Measurements from ENCODE around the gene ULK4. TPM values are rescaled to one million over a fixed set of nuclear protein-coding genes. Genes with fewer than 3 reads are reported as not detected.

ULK4 gene
- total RNA-seq, 4 donors from 2014 or later: 8.4 to 43.8 (median 20.8) TPM

DNA sequence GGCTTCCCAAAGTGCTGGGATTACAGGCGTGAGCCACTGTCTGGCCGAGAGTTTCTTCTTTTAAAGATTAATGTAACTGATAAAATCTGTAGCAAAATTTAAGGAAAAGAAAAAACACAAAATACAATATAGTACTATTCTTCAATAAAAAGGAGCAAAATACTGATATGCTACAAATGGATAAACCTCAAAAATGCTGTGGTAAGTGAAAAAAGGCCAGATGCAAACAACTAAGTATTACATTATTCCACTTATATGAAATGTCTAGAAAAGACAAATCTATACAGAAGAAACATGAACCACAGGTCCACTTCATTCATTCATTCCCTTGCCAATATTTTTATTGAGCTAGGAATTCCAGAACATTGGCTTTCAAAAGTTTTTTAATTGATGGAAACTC, 463.1 kb downstream of the ULK4 start:
- Histone ChIP-seq H3K4me3 (no peak overlapping the region), H3K27me3 (no peaks in the 10 kb centered on the region), H3K4me1 (no peaks in the 10 kb centered on the region), H3K9me3 (no peaks in the 10 kb centered on the region), H3K36me3 (no peaks in the 10 kb centered on the region), H3K27ac (no peak overlapping the region)
- TF ChIP-seq, protein P1, sequence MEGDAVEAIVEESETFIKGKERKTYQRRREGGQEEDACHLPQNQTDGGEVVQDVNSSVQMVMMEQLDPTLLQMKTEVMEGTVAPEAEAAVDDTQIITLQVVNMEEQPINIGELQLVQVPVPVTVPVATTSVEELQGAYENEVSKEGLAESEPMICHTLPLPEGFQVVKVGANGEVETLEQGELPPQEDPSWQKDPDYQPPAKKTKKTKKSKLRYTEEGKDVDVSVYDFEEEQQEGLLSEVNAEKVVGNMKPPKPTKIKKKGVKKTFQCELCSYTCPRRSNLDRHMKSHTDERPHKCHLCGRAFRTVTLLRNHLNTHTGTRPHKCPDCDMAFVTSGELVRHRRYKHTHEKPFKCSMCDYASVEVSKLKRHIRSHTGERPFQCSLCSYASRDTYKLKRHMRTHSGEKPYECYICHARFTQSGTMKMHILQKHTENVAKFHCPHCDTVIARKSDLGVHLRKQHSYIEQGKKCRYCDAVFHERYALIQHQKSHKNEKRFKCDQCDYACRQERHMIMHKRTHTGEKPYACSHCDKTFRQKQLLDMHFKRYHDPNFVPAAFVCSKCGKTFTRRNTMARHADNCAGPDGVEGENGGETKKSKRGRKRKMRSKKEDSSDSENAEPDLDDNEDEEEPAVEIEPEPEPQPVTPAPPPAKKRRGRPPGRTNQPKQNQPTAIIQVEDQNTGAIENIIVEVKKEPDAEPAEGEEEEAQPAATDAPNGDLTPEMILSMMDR (IDR thresholded peaks at IDR 0.05): no peak
- TF ChIP-seq POLR2A (IDR thresholded peaks at IDR 0.05): no peak
- no peak for DNase-seq

- H3K4me1 ChIP-seq: no peaks in the 10 kb centered on the region
- H3K27me3 ChIP-seq: no peaks in the 10 kb centered on the region
- no peak for TF ChIP-seq POLR2A (IDR thresholded peaks at IDR 0.05)
- TF ChIP-seq, protein P1 (IDR thresholded peaks at IDR 0.05): no peak
- H3K36me3 ChIP-seq: no peaks in the 10 kb centered on the region
- no peak for DNase-seq
- no peak overlapping the region for H3K4me3 ChIP-seq
- H3K27ac ChIP-seq: no peak overlapping the region
- H3K9me3 ChIP-seq: no peaks in the 10 kb centered on the region
Observed at GRCh38 chr3:41490360-41490759, 471.5 kb downstream of the ULK4 start.

- no peak overlapping the region for H3K4me3 ChIP-seq
- DNase-seq: no peak
Observed at GRCh38 chr3:41489231-41489630, 472.7 kb downstream of the ULK4 start.

DNA sequence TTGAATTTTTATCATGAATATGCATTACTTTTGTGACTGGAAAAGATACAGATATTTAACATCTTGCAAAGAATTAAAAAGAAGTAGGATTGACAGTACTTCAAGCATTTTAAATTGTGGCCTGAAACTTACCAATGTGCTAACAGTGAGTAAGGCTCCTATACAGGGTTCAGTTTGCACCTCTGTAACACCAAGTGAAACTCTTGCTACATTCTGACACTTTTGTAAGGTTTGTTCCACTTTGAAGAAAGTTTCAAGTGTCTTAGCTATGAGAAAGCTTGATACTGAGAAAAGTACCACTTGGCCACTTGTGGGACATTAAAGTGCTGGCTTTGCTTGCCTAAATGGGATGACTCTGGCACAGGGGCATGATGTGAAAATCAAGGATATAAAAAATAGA, 473.4 kb downstream of the ULK4 start:
- Histone ChIP-seq H3K27me3 (no peaks in the 10 kb centered on the region), H3K4me3 (no peak overlapping the region), H3K27ac (no peak overlapping the region), H3K36me3 (no peaks in the 10 kb centered on the region), H3K4me1 (no peaks in the 10 kb centered on the region), H3K9me3 (no peaks in the 10 kb centered on the region)
- no peak for TF ChIP-seq POLR2A (IDR thresholded peaks at IDR 0.05)
- TF ChIP-seq, protein P1 (IDR thresholded peaks at IDR 0.05): no peak
- DNase-seq: no peak

More at GRCh38 chr3:41489231-41489630, 472.7 kb downstream of the ULK4 start:
- Histone ChIP-seq H3K27me3 (no peaks in the 10 kb centered on the region), H3K9me3 (no peaks in the 10 kb centered on the region), H3K36me3 (no peaks in the 10 kb centered on the region), H3K4me1 (no peaks in the 10 kb centered on the region), H3K27ac (no peak overlapping the region)
- TF ChIP-seq, protein P1 (IDR thresholded peaks at IDR 0.05): no peak
- no peak for TF ChIP-seq POLR2A (IDR thresholded peaks at IDR 0.05)

- H3K4me3 ChIP-seq: no peak overlapping the region
- no peak overlapping the region for H3K27ac ChIP-seq
- no peaks in the 10 kb centered on the region for H3K4me1 ChIP-seq
- no peaks in the 10 kb centered on the region for H3K9me3 ChIP-seq
- no peak for TF ChIP-seq POLR2A (IDR thresholded peaks at IDR 0.05)
- TF ChIP-seq, protein P1 (IDR thresholded peaks at IDR 0.05): no peak
- H3K27me3 ChIP-seq: no peaks in the 10 kb centered on the region
- no peaks in the 10 kb centered on the region for H3K36me3 ChIP-seq
- no peak for DNase-seq
Observed at GRCh38 chr3:41485484-41485883, 476.4 kb downstream of the ULK4 start.

DNA sequence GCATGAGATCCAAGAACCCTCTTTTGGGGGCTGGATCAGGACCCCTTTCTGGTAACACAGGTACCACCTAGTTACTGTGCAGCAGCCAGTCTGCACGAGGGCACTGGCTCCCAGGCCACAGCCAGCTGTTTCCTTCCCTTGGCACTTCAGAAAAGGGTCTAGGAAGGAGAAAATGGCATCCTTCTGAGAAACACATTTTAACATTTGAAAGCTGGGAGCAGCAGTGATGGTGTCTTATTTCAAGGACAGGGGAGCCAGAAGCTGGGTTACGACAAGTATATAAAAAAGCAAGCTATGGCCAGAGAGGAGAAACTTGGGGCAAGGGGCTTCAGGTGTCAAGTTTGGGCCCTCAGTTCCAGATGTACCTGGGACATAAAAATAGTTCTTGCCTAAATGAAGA, 479.8 kb downstream of the ULK4 start:
- Histone ChIP-seq H3K27me3 (no peaks in the 10 kb centered on the region), H3K4me1 (peaks cover 0 to 4% (median 0%) of the 10 kb centered on the region in 4 donors), H3K36me3 (no peaks in the 10 kb centered on the region), H3K27ac (no peak overlapping the region), H3K4me3 (no peak overlapping the region), H3K9me3 (no peaks in the 10 kb centered on the region)
- no peak for TF ChIP-seq POLR2A (IDR thresholded peaks at IDR 0.05)
- TF ChIP-seq, protein P1 (IDR thresholded peaks at IDR 0.05): no peak
- DNase-seq: no peak
